Subcutaneous adipose tissue (tissue), 4 donors: ENCODE results near the gene NCKAP5. TPM values are rescaled to one million over a fixed set of nuclear protein-coding genes. Genes with fewer than 3 reads are reported as not detected.

Experiments used
- total RNA-seq, 4 donors: library from RNA; depleted of rRNA; stranded (reverse); fragments of >200 nt; gene quantifications; one replicate each; pipeline ENCODE4 v1.1.0, GENCODE V29; 2016
- TF ChIP-seq, protein P1 (sequence below): fragments of 450-650 bp; IDR thresholded peaks from one replicate; pipeline ENCODE4 v1.5.1; 2016; ENCODE audit warnings: low read depth, mild to moderate bottlenecking, control low read depth, antibody characterized with exemption, moderate library complexity

NCKAP5 gene
- total RNA-seq, 4 donors from 2014 or later = 1.5 to 6.4 (median 3.8) TPM

DNA sequence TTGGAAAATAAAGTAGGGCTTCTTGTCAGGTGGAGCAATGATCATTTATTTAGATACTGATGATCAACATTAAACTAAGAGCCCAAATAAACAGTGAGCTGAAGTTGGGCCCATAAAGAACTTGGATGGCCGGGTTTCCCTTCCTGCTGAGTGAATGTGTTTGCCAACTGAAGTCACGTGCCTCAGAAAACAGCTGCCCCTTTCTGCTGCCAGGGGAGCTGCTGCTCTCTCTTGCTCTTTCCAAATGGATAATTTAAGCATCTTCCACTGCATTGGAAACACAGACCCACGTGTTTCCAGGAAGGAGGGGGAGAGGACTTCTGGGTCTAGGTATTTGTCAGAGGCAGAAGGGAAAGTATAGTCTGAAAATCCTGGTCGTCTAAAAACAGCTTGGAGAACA is 22.9 kb upstream of the NCKAP5 start:
- TF ChIP-seq, protein P1, sequence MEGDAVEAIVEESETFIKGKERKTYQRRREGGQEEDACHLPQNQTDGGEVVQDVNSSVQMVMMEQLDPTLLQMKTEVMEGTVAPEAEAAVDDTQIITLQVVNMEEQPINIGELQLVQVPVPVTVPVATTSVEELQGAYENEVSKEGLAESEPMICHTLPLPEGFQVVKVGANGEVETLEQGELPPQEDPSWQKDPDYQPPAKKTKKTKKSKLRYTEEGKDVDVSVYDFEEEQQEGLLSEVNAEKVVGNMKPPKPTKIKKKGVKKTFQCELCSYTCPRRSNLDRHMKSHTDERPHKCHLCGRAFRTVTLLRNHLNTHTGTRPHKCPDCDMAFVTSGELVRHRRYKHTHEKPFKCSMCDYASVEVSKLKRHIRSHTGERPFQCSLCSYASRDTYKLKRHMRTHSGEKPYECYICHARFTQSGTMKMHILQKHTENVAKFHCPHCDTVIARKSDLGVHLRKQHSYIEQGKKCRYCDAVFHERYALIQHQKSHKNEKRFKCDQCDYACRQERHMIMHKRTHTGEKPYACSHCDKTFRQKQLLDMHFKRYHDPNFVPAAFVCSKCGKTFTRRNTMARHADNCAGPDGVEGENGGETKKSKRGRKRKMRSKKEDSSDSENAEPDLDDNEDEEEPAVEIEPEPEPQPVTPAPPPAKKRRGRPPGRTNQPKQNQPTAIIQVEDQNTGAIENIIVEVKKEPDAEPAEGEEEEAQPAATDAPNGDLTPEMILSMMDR = no peak

DNA sequence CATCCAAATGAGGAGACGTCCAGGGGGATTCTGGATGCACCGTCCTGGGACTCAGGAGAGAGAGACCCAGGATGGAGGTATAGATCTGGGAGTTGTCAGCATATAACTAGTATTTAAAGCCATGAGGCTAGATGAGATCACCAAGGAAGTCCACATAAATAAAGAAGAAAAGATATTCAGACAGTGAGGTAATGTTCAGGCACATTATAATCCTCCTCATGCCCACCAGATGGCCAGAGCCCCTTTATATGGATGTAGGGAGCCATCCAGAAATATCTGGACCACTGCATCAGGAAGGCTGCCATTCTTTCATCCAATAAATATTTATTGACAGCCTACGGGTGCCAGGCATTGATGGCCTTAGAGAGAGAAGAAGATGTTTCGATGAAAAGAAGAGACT is 21.2 kb upstream of the NCKAP5 start:
- TF ChIP-seq, protein P1 = no peak

DNA sequence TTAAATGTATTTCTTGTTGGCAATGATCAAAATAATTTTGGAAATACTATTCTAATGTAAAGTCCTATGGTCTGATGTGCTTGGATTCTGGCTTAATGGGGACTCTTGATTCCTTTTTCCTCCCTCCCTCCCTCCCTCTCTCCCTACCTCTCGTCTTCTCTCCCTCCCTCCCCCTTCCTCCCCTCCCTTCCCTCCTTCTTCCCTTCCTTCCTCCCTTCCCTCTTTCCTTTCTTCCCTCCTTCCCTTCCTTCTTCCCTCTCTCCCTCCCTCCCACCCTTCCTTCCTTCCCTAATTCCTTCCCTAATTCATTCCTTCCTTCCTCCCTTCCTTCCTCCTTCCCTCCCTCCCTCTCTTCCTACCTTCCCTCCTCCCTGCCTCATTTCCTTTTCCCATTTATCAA is 19.9 kb upstream of the NCKAP5 start:
- TF ChIP-seq, protein P1 = no peak

DNA sequence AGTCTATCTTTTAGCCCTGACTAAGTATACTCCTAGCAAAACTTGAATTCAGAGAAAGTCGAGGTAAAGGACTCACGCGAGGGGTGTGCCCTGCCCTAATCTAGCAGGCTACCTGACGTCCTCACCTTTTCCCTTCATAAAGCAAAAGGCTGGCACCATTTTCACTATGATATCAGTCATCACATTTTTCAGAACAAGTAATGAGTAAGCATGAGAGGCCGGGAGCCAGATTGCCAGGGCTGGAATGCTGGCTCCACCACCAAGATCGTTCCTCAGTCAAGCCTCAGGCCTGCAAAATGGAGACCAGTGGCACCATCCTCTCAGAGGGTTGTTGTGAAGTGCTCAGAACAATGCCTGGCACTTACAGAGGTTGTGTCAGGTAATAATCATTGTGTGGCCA is 18.7 kb upstream of the NCKAP5 start:
- TF ChIP-seq, protein P1 = no peak

DNA sequence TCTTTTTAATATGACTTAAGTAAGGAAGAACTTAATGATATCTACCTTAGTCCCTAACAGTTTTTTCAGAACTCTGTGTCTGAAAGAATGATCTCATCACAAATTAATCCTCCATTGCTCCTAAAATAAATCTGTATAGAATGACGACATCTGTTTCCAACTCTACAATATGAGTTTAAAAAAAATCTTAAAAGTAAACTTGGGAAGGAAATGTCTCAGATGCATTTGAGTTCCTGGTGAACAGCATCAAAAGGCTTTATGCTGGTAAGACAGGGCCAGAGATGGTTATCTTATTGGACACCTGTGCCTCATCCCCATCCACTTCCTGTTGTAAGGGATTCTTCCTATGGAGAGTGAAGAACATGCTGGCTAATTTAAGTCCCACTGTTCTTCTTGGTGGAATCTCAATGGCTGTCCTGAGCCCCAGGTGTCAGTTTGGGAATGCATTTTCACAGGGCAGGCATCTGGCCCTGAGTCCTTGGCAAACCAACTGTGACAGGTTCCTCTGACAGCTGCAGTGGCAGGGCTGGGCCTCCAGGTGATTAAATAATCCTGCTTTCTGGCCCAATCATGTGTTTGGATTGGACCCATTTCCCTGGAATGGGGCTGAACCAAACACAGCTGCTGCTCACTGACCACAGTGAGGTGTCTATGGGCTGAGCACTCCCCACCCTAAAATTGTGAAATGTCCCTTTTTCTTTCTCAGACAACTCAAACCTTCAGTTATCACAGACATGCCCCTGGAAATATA is 12.9 kb upstream of the NCKAP5 start:
- TF ChIP-seq, protein P1 = no peak

DNA sequence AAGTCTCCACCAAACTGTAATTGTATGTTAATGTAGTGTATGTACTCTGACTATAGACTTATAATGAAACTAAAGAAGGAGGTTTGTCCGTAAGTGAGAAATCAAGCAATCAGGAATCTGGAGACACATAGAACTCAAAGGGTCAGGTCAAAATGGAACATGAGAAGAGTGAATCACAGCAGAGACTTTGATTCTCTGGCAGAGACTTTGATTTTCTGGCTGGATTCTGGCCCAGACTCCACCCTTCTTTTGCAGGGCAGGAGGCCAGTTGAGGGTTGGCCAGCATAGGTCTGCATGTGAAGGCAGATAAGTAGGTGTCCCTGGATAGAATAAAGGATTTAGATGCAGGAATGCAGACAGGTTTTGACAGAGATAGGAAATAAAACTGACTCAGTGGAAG is 11.0 kb upstream of the NCKAP5 start:
- TF ChIP-seq, protein P1 = no peak

DNA sequence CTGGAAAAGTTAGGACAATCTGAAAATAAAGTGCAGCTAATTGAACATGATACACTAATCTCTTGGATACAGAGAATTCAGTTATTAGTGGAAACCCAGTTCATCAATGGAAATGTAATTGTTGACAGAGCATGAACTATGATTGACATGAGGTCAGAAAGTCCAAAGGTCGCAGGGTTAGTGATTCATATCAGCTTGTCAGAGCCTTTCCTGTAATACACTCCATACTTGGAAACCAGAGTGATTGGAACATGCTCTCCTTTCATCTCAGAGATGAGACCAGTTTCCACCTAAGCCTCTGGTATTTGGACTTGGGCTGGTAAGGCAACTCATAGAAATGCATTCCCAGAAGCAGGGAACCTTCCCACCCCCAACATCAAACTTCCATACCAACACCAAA is 8.5 kb upstream of the NCKAP5 start:
- TF ChIP-seq, protein P1 = no peak
